ENCODE results near the gene CD6.
"Not testable (repeated sequence)": the region's sequence is repeated elsewhere in the genome, so short reads cannot be mapped to it uniquely, and the experiment has no call there.

The CD6 gene

GRCh38 chr11:61061081-61061826 lies 89.8 kb downstream of the CD6 start:
- in situ Hi-C loops (cut with MboI; ENCODE audit: low pct_unique_long_range_greater_than_20kb, low sequenced_read_pairs), result no loop called here
- DNase-seq, result peak; percentile 38

- DNase-seq, result no peak
- in situ Hi-C loops (cut with MboI; ENCODE audit: low pct_unique_long_range_greater_than_20kb, low sequenced_read_pairs), result no loop called here
Measured at GRCh38 chr11:61062181-61062930, 90.9 kb downstream of the CD6 start.

GRCh38 chr11:61065236-61065635 lies 93.8 kb downstream of the CD6 start:
- DNase-seq; in situ Hi-C loops (cut with MboI; ENCODE audit: low pct_unique_long_range_greater_than_20kb, low sequenced_read_pairs): not testable (repeated sequence)

- in situ Hi-C loops (cut with MboI; ENCODE audit: low pct_unique_long_range_greater_than_20kb, low sequenced_read_pairs), result no loop called here
- no peak for DNase-seq
Measured at GRCh38 chr11:61065955-61066638, 94.6 kb downstream of the CD6 start.

GRCh38 chr11:61066645-61067044 lies 95.2 kb downstream of the CD6 start:
- DNase-seq, result no peak
- in situ Hi-C loops (cut with MboI; ENCODE audit: low pct_unique_long_range_greater_than_20kb, low sequenced_read_pairs), result no loop called here

GRCh38 chr11:61067782-61068446 lies 96.4 kb downstream of the CD6 start:
- no peak for DNase-seq
- in situ Hi-C loops (cut with MboI; ENCODE audit: low pct_unique_long_range_greater_than_20kb, low sequenced_read_pairs), result no loop called here

GRCh38 chr11:61068581-61068980 lies 97.1 kb downstream of the CD6 start:
- in situ Hi-C loops (cut with MboI; ENCODE audit: low pct_unique_long_range_greater_than_20kb, low sequenced_read_pairs), result no loop called here
- no peak for DNase-seq

GRCh38 chr11:61069427-61069826 lies 97.9 kb downstream of the CD6 start:
- no peak for DNase-seq
- in situ Hi-C loops (cut with MboI; ENCODE audit: low pct_unique_long_range_greater_than_20kb, low sequenced_read_pairs), result no loop called here
